ENCODE measurements around the gene C1orf87.
"Not testable (repeated sequence)": the region's sequence is repeated elsewhere in the genome, so short reads cannot be mapped to it uniquely, and the experiment has no call there.

The C1orf87 gene

GRCh38 chr1:59994302-59995198, 79.0 kb downstream of the C1orf87 start:
- no peak for DNase-seq (ENCODE audit: low spot score)

DNA sequence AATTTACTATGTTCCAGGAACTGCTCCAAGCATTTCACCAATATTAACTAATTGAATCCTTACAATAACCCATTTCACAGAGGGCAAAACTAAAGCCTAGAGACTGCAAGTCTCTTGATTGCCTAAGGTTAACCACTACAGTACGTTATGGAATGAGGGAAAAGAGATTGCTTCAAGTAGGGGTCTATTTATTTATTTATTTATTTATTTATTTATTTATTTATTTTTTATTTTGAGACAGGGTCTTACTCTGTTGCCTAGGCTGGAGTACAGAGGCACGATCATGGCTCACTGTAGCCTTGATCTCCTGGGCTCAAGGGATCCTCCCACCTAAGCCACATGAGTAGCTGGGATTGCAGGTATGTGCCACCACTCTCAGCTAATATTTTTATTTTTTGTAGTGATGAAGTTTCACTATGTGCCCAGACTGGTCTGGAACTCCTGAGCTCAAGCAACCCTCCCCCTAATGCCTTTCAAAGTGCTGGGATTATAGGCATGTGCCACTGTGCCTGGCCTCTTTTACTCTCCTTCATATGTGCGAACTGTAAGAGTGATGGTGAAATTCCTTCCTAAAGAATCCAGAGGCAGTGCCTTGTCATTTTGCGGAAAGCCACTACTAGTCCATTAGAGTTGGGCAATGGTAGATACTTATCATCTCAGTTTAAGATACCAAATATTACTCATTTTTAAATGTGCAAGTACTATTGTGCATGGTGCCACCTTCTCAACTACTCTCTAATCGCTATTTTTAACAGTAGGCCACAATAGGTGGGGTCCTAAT, 81.3 kb downstream of the C1orf87 start:
- no peak for DNase-seq (ENCODE audit: low spot score)

GRCh38 chr1:59990470-59990869, 83.1 kb downstream of the C1orf87 start:
- no peak for DNase-seq (ENCODE audit: low spot score)

DNA sequence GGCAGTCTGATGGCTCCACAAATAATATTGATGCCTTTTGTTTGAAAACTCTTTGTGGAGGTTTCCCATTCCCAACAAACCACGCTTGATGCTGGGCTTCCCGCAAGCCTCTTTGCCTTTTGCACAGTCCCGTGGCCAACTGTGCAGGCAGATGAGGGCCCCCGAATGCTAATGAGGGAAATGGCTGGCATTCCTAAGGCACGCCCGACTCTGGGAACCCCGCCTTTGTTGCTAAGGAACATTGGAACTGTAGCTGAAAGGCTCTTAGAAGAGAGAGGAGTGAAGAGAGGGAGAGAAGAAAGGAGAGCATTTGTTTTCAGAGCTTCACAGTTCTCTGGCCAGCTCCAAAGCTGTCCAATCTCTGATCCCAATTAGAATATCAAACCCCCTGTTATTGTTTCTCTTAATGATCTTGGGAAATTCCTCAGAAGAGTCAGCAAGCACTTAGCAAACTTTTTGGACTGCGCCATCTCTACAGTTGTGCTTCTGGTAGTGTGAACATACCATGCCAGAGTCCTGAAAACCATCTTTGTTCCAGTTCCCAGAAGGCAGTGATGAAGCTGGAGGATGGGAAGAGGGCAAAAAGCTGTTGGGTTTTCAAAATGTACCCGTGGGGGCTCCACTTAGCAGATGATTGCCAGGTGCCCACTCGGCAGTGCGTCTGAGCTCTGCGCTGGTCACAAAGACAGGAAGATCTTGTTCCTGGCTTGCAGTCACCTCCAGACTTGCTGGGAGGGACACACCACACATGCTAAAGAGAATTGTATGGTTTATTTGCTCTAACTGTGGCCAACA, 86.9 kb downstream of the C1orf87 start:
- peak; percentile 81 for DNase-seq (ENCODE audit: low spot score)

- no peak for DNase-seq (ENCODE audit: low spot score)
These were observed 87.6 kb downstream of the C1orf87 start for GRCh38 chr1:59985911-59986515.

GRCh38 chr1:59979666-59980065, 93.9 kb downstream of the C1orf87 start:
- no peak for DNase-seq (ENCODE audit: low spot score)

GRCh38 chr1:59978511-59978910, 95.1 kb downstream of the C1orf87 start:
- DNase-seq (ENCODE audit: low spot score), result no peak

DNA sequence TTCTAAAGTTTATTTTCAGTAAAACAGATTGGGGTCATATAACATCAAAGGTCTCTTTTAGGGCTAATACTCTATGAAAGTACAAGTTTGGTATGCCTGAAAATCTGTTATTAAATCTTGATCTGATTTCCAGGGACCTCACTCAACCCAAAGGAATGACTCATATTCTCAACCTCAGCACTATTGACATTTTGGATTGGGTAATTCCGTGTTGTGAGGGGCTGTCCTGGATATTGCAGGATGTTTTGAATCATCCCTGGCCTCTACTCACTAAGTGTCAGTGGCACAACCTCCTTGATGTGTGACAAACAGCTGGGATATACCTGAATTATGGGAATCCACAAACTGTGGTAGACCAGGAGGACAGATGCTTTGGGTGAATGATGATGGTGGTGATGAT, 95.5 kb downstream of the C1orf87 start:
- no peak for DNase-seq (ENCODE audit: low spot score)

DNA sequence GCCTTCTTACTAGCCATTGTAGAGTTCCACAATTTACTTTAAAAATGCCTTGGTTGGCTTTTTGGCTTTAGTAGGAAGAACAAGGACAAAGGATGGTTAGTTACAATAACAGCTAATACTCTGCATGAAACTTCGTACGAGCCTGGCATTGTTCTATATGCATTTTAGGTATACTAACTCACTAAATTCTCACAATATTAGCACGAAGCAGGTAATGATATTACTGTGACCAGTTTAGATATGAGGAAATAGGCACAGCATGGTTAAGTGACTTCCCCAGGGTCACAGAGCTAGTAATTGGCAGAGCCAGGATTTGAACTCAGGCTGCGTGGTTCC, 96.5 kb downstream of the C1orf87 start:
- no peak for DNase-seq (ENCODE audit: low spot score)

- peak; percentile 40 for DNase-seq (ENCODE audit: low spot score)
These were observed 97.1 kb downstream of the C1orf87 start for GRCh38 chr1:59976194-59977074.

- DNase-seq (ENCODE audit: low spot score), result no peak
These were observed 99.9 kb downstream of the C1orf87 start for GRCh38 chr1:59973719-59974118.

- DNase-seq (ENCODE audit: low spot score), result peak; percentile 31
These were observed 101.2 kb downstream of the C1orf87 start for GRCh38 chr1:59972216-59972927.

- DNase-seq (ENCODE audit: low spot score), result peak; percentile 68
These were observed 102.1 kb downstream of the C1orf87 start for GRCh38 chr1:59971464-59971911.

DNA sequence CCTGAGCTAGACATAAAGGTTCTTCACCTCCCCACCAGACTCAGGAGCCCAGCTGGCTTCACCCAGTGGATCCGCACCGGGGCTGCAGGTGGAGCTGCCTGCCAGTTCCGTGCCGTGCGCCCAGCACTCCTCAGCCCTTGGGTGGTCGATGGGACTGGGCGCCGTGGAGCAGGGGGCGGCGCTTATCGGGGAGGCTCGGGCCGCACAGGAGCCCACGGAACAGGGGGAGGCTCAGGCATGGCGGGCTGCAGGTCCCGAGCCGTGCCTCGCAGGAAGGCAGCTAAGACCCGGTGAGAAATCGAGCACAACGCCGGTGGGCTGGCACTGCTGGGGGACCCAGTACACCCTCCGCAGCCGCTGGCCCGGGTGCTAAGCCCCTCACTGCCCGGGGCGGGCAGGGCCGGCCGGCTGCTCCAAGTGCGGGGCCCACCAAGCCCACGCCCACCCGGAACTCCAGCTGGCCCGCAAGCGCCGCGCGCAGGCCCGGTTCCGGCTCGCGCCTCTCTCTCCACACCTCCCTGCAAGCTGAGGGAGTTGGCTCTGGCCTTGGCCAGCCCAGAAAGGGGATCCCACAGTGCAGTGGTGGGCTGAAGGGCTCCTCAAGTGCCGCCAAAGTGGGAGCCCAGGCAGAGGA, 103.9 kb downstream of the C1orf87 start:
- DNase-seq (ENCODE audit: low spot score), result not testable (repeated sequence)

DNA sequence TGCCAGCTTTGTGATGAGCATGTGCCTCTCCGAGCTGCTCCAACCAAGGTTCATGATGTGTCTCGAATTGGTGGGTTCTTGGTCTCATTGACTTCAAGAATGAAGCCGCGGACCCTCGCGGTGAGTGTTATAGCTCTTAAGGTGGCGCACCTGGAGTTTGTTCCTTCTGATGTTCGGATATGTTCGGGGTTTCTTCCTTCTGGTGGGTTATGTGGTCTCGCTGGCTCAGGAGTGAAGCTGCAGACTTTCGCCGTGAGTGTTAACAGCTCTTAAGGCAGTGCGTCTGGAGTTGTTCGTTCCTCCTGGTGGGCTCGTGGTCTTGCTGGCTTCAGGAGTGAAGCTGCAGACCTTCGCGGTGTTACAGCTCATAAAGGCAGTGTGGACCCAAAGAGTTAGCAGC, 104.8 kb downstream of the C1orf87 start:
- not testable (repeated sequence) for DNase-seq (ENCODE audit: low spot score)

DNA sequence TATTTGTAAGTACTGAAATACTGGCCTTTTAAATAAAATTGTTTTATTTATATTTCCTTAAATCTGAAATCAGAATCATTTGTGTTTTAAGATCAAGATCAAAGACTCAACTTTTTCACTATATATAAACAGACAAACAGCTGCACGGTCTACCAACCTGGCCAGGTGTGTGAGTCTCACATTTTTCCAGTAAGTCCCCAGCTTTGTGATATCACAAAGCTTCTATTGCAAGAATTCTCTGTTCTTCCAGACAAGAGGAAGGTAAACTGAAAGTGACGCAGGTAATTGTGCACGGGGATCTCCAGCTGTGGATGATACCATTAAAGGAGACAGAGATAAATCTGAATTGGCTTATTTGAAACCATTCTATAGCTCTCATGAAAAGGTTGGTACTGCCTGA, 105.8 kb downstream of the C1orf87 start:
- DNase-seq (ENCODE audit: low spot score), result no peak

DNA sequence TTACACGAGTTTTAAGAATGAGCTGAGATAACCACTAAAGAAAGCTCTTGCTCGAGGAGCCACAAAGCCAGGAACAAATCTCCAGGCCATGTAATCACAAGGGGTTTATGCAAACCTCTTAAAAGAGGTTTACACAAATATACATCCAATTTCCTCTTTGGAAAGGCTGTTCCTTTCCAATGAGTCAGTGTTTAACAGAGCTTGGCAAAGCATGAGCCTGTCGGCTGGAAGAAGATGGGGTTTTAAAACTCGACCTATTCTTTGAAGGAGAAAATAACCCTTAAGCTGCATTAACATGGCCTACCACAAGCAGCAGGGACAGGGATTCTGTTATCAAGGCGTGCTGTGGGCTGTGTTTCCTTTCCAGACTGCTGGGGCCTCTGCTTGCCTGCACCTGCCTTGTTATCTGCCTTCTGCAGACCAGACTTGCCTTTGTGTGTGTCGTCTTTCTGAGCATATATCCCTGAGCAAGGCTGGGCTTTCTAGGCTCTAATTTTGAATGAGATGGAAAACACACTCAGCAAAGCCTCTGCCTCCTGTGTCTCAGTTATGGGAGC, 106.4 kb downstream of the C1orf87 start:
- no peak for DNase-seq (ENCODE audit: low spot score)

GRCh38 chr1:59952065-59952464, 121.5 kb downstream of the C1orf87 start:
- DNase-seq (ENCODE audit: low spot score), result no peak

DNA sequence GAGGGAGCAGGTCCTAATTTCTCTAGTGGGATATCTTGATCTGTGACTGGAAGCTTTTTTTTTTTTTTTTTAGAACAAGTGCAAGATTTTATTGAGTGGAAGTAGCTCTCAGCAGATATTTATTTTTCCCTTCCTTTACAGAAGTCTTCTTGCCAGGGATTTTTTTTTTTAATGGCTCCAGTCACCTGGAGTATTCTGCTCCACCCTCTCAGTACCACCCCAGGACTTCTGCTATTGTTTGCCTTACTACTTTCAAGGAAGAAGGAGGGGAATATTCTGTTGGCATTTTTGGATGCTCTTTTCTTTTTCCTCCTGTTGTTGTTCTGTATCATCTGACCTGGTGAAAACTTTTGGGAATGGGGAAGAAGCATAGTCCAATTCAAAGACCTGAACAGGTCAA, 123.9 kb downstream of the C1orf87 start:
- DNase-seq (ENCODE audit: low spot score), result no peak

Data from globus pallidus (tissue), 1 donor.